GM19238 (cell line): ENCODE results near the gene D2HGDH.

Experiments
- DNase-seq: peaks from one replicate; pipeline ENCODE4 v3.0.0; 2011; ENCODE audit warnings: low spot score; ENCODE audit not compliant: insufficient read length

D2HGDH gene

GRCh38 chr2:241734467-241735208 is at the start of gene D2HGDH:
TSS of gene D2HGDH (plus strand) at chr2:241734630. CDS start at chr2:241735225, 595 bp downstream.
- DNase-seq, result peak; percentile 94

- DNase-seq, result no peak
Measured at GRCh38 chr2:241686324-241686649, 48.1 kb upstream of the D2HGDH start.

GRCh38 chr2:241686650-241687425 is 47.6 kb upstream of the D2HGDH start, which contains the start of gene DTYMK:
TSS of gene DTYMK (minus strand) at chr2:241686815. CDS start at chr2:241686783, 32 bp downstream.
- DNase-seq, result peak; percentile 99

DNA sequence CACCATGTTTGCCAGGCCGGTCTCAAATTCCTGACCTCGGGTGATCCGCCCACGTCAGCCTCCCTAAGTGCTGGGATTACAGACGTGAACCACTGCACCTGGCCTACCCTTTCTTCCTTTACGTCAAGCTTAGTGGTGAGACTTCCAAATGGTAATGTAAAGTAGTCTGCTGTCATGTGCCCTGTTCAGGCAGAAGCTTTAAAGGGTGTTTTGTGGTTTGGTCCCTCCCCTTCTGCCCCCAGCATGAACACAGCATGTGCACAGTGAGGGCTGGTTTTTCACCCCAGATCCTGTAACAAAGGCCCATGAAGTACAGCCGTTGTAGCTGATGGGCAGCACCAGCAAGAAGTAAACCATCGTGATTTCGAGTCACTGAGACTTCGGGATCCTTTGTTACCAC is 45.1 kb upstream of the D2HGDH start:
- no peak for DNase-seq

- no peak for DNase-seq
Measured at GRCh38 chr2:241690202-241690717, 44.2 kb upstream of the D2HGDH start.

DNA sequence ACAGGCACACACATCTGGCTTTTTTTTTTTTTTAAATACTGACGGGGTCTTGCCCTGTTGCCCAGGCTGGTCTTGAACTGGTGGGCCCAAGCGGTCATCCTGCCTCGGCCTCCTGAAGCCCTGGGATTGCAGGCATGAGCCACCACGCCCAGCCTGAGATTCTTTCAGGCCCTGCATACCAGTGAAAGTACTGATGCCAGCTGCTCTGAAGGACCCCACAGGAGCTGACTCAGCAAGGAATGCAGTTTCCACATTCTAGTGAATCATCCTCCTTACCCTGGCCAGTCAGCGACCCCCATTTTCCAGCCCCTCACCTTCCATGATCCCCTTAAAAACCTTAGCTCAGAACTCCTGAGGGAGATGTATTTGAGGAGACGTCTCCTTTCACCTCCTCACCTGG is 42.0 kb upstream of the D2HGDH start:
- DNase-seq, result no peak

- no peak for DNase-seq
Measured at GRCh38 chr2:241695651-241696050, 38.8 kb upstream of the D2HGDH start.

- DNase-seq, result no peak
Measured at GRCh38 chr2:241701149-241701398, 33.4 kb upstream of the D2HGDH start.

DNA sequence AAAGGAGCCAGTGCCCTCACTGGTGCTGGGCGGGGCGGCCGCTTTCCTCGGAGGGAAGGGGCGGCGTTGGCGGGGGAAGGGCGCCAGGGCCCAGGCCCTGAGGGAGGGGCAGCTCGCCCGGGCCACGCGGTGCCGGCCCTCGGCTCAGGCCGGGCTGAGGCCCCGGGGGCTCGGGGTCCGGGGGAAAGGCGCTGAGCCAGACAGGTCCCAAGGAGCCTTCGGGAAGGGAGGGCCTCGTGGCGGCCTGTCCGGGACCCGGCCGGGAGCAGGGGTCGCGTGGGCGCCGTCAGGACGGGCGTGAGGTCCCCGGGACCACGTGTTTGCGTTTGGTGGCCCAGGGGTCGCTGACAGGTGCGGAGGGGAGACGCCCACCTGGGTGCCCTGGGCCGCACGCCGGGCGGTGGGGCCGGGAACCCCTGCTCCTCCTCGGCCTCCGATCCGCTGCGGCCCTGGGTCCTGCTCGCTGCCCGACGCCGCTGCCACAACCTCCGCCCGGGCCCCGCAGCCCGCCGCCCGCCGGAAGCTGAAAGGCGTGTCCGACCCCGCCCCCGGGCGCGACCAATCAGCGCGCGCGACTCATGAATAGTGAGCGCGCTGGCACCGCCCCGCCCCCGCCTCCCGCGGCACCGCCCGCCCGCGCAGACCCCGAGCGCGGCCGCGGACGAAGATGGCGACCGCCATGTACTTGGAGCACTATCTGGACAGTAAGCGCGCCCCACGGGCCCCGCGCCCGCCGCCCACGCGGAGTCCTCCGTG is 32.9 kb upstream of the D2HGDH start, which contains the start of gene ING5:
TSS of gene ING5 (plus strand) at position 641 of the 756 bp plus-strand sequence. CDS start at position 668, 27 bp downstream.
- DNase-seq, result peak; percentile 85

- DNase-seq, result peak; percentile 93
Measured at GRCh38 chr2:241702155-241703031, 32.0 kb upstream of the D2HGDH start.

- no peak for DNase-seq
Measured at GRCh38 chr2:241703032-241703604, 31.3 kb upstream of the D2HGDH start.

- no peak for DNase-seq
Measured at GRCh38 chr2:241706537-241706936, 27.9 kb upstream of the D2HGDH start.

DNA sequence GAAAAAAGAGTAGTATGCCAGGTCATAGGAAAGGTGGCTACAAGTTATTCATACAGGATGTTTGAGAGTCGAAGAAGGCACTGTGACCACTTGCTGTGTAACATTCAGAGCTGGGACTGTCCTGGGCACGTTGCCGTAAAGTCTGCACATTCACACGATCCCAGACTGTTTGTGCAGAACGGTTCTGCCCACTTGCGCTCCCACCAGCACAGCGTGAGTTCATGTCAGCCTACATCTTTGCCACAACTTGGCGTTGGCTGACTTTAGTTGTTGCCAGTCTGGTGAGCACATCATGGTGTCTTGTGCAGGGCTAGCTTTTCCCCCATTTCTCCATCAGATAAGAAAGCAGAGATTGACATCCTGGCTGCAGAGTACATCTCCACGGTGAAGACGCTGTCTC is 25.6 kb upstream of the D2HGDH start:
- DNase-seq, result no peak

GRCh38 chr2:241719093-241719492 is 15.3 kb upstream of the D2HGDH start:
- DNase-seq, result no peak

- DNase-seq, result no peak
Measured at GRCh38 chr2:241720099-241720498, 14.3 kb upstream of the D2HGDH start.

DNA sequence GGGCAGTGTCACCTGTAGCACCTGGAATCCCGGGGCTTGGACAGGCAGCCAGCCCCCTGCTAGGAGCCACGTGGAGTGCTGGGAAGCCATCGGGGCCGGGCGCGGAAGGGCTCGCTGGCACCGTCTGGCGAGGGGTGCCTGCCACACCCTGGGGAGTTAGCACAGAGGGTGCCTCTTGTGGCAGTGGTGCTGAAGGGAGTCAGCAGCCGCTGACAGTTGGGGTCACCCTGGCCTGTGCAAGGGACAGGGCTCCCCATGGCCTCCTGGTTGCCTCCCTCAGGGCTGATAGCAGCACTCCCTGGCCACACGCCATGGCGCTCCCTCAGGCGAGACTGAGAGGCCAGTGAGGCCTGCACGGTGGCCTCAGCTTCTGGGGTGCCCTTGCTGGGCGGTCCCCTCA is 13.9 kb upstream of the D2HGDH start:
- DNase-seq, result no peak

DNA sequence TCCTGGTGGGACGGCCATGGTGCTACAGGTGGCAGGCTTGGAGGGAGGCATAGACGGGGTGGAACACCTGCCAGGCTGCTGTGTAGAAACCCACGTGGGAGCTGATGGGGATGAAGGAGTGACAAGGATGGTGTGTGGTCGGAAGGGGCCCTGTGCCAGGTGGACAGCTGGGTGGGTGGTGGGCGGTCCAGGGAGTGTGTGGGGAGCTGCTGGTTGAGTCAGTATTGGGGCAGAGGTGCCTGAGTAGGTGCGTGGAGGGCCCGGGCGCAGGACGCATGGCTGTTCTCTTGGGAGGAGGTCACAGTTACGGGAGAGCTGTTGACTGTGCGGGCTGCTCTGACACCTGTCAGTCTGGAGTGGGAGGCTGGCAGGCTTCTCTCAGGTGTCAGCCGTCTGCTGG is 12.6 kb upstream of the D2HGDH start:
- no peak for DNase-seq

GRCh38 chr2:241722896-241723454 is 11.5 kb upstream of the D2HGDH start:
- no peak for DNase-seq

DNA sequence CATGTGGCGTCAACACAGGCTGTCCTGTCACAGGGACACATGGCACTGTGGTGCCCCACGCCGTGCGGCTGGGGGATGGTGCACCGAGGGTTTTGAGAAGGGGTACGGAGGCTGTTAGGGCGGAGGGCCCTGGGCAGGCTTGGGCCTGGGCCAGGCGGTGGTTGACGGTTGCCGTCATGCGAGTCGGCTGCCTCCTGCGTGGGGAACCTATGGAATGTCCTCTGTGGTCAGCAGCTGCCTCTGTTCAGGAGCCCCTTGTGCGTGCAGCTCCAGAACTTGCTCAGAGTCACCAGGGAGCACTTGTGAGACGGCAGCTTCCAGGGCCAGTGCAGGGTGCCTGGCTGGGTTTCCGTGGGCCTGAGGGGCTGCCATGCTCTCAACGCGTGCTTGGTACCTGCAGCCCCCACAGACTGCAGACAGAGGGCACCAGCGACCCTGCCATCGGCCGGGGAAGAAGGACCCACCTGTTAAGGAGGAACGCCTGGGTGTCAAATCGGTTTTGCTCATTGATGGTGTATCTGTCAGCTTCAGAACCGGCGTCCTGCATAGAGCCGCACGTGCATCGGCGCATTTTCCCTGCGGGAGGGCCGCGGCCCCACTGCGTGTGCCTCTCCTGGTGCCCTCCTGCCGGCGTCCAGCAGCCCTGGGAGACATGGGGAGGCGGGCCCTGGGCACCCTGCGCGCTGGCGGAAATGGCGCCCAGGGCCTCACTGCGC is 10.0 kb upstream of the D2HGDH start:
- DNase-seq, result no peak
